Measurements from ENCODE around the gene PTPRM. TPM values are rescaled to one million over a fixed set of nuclear protein-coding genes. Genes with fewer than 3 reads are reported as not detected.

Gene PTPRM
- total and polyA plus RNA-seq, 2 experiments from 2014 or later, result 1.6 to 5.3 TPM

GRCh38 chr18:8257851-8258434, 690.8 kb downstream of the PTPRM start:
- H3K27ac ChIP-seq (ENCODE audit: low read depth), result no peak overlapping the region

More at GRCh38 chr18:8257851-8258434, 690.8 kb downstream of the PTPRM start:
- TF ChIP-seq JUNB (IDR thresholded peaks at IDR 0.05; ENCODE audit: unreplicated experiment), result no peak
- no peak for TF ChIP-seq STAT1 (IDR thresholded peaks at IDR 0.05; ENCODE audit: unreplicated experiment)
- TF ChIP-seq, protein P1, sequence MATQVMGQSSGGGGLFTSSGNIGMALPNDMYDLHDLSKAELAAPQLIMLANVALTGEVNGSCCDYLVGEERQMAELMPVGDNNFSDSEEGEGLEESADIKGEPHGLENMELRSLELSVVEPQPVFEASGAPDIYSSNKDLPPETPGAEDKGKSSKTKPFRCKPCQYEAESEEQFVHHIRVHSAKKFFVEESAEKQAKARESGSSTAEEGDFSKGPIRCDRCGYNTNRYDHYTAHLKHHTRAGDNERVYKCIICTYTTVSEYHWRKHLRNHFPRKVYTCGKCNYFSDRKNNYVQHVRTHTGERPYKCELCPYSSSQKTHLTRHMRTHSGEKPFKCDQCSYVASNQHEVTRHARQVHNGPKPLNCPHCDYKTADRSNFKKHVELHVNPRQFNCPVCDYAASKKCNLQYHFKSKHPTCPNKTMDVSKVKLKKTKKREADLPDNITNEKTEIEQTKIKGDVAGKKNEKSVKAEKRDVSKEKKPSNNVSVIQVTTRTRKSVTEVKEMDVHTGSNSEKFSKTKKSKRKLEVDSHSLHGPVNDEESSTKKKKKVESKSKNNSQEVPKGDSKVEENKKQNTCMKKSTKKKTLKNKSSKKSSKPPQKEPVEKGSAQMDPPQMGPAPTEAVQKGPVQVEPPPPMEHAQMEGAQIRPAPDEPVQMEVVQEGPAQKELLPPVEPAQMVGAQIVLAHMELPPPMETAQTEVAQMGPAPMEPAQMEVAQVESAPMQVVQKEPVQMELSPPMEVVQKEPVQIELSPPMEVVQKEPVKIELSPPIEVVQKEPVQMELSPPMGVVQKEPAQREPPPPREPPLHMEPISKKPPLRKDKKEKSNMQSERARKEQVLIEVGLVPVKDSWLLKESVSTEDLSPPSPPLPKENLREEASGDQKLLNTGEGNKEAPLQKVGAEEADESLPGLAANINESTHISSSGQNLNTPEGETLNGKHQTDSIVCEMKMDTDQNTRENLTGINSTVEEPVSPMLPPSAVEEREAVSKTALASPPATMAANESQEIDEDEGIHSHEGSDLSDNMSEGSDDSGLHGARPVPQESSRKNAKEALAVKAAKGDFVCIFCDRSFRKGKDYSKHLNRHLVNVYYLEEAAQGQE (IDR thresholded peaks at IDR 0.05; ENCODE audit: unreplicated experiment), result no peak
- no peak for TF ChIP-seq ZNF462 (CRISPR knock-in tag; IDR thresholded peaks at IDR 0.05)
- no peak overlapping the region for H3K4me2 ChIP-seq
- H4K20me1 ChIP-seq (replicated peaks; ENCODE audit: insufficient read depth), result no peaks in the 10 kb centered on the region
- peaks cover 8% of the 10 kb centered on the region for H3K4me1 ChIP-seq (ENCODE audit: insufficient read depth)
- ATAC-seq (peak; percentile 39), DNase-seq (ENCODE audit: low spot score) (no peak)
- no peaks in the 10 kb centered on the region for H3K36me3 Mint-ChIP-seq (ENCODE audit: low read depth)
- H2AFZ ChIP-seq, result peak overlapping the region; percentile 60
- H3F3A ChIP-seq (replicated peaks; ENCODE audit: low read depth), result no peaks in the 10 kb centered on the region
- H3K4me1 Mint-ChIP-seq, result peaks cover 29% of the 10 kb centered on the region
- H3K27me3 Mint-ChIP-seq (ENCODE audit: insufficient read depth, low read depth, poor library complexity), result peaks cover 4% of the 10 kb centered on the region
- H3K27ac Mint-ChIP-seq, result no peak overlapping the region
- H3K9me3 Mint-ChIP-seq, result no peaks in the 10 kb centered on the region
- H3K27me3 ChIP-seq (ENCODE audit: insufficient read depth), result no peaks in the 10 kb centered on the region
- H3K4me3 Mint-ChIP-seq, result no peak overlapping the region
- H3K36me3 ChIP-seq (ENCODE audit: insufficient read depth), result no peaks in the 10 kb centered on the region
- no peaks in the 10 kb centered on the region for H3K9me2 ChIP-seq (ENCODE audit: insufficient read depth)
- no peak overlapping the region for H3K4me3 ChIP-seq
- no peaks in the 10 kb centered on the region for H3K79me2 ChIP-seq (replicated peaks; ENCODE audit: insufficient read depth)
